GM10266 (cell line): ENCODE data around the gene NDOR1.

Source experiments
- DNase-seq: peaks from one replicate; pipeline ENCODE4 v3.0.0; 2012; ENCODE audit errors: extremely low spot score
- TF ChIP-seq, protein P1 (sequence below): IDR thresholded peaks from 2 replicates; pipeline ENCODE4 v1.5.1; 2012; ENCODE audit warnings: mild to moderate bottlenecking, low read depth; ENCODE audit not compliant: control insufficient read depth, insufficient read depth; ENCODE audit errors: missing control alignments

NDOR1 gene

DNA sequence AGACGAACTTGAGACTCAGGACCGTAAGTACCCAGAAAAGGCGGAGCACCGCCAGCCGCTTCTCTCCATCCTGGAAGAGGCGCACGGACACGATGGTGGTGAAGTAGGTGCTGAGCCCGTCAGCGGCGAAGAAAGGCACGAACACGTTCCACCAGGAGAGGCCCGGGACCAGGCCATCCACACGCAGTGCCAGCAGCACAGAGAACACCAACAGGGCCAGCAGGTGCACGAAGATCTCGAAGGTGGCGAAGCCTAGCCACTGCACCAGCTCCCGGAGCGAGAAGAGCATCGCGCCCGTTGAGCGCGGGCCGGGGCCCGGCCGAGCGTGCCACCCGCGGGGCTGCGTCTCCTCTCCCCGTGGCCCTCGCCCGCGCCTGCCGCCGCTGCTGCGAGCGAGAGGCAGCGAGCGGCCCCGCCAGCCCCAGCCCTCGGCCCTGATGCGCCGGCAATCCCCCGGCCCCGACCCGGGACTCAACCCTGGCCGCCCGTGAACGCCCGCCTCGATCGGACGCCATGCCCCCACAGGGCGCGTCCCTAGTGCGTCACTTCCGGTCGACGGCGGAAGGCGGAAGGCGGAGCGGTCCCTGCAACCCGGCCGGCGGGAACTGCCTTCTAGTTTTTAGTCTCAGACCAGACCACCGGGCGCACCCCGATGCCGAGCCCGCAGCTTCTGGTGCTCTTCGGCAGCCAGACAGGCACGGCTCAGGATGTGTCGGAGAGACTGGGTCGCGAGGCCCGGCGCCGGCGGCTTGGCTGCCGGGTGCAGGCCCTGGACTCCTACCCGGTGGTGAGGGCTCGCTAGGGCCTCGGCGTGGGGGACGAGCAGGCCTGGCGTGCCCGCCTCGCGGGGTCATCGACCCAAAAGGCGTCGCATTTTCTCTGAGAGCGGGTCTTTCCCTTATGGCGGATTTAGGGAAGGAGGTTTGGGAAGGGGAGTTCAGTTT lies at the start of gene NDOR1, which contains the start of gene TMEM203:
TSS of gene NDOR1 (plus strand) at position 575 of the 944 bp plus-strand sequence. CDS start at position 653, 78 bp downstream.
TSS of gene TMEM203 (minus strand) at position 523 of the 944 bp plus-strand sequence. CDS start at position 289, 234 bp downstream.
- DNase-seq, result peak; percentile 98
- TF ChIP-seq, protein P1, sequence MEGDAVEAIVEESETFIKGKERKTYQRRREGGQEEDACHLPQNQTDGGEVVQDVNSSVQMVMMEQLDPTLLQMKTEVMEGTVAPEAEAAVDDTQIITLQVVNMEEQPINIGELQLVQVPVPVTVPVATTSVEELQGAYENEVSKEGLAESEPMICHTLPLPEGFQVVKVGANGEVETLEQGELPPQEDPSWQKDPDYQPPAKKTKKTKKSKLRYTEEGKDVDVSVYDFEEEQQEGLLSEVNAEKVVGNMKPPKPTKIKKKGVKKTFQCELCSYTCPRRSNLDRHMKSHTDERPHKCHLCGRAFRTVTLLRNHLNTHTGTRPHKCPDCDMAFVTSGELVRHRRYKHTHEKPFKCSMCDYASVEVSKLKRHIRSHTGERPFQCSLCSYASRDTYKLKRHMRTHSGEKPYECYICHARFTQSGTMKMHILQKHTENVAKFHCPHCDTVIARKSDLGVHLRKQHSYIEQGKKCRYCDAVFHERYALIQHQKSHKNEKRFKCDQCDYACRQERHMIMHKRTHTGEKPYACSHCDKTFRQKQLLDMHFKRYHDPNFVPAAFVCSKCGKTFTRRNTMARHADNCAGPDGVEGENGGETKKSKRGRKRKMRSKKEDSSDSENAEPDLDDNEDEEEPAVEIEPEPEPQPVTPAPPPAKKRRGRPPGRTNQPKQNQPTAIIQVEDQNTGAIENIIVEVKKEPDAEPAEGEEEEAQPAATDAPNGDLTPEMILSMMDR, result no peak

- TF ChIP-seq, protein P1, result no peak
- peak; percentile 84 for DNase-seq
Measured at GRCh38 chr9:137156567-137157375, 48.7 kb upstream of the NDOR1 start.

GRCh38 chr9:137157618-137158415 lies 47.7 kb upstream of the NDOR1 start:
- TF ChIP-seq, protein P1, result no peak
- DNase-seq, result no peak

- no peak for DNase-seq
- TF ChIP-seq, protein P1, result no peak
Measured at GRCh38 chr9:137158625-137159024, 46.9 kb upstream of the NDOR1 start.

GRCh38 chr9:137159105-137160053 lies 46.1 kb upstream of the NDOR1 start:
- no peak for DNase-seq

More at GRCh38 chr9:137159105-137160053, 46.1 kb upstream of the NDOR1 start:
- TF ChIP-seq, protein P1, result no peak
